GM12878 (cell line): ENCODE data around the gene NDEL1. TPM values are rescaled to one million over a fixed set of nuclear protein-coding genes. Genes with fewer than 3 reads are reported as not detected.

ENCODE experiments used
- ATAC-seq: fragments of 200-7000 bp; cut with Tn5 transposase; 3 replicates; pipeline ENCODE4 v1.9.1; 2020; ENCODE audit warnings: mild to moderate bottlenecking, moderate library complexity
- BruUV-seq: library from RNA; stranded (reverse); fragments of 400-500 nt; replicated peaks from 2 replicates; lab custom pipeline; 2021; lab: Mats Ljungman, UMichigan
- CTCF ChIA-PET: fragments of 300-600 bp; sonication (Branson Sonifier 250); formaldehyde crosslinking; extraction: SDS; loops from one replicate; lab custom pipeline; 2021; ENCODE audit warnings: inconsistent platforms; lab: Yijun Ruan, JAX
- POLR2A ChIA-PET: fragments of 350-600 bp; formaldehyde crosslinking; extraction: SDS; loops from one replicate; lab custom pipeline; 2021; ENCODE audit warnings: inconsistent platforms; lab: Charles Lee
- RAD21 ChIA-PET: fragments of 300-600 bp; sonication (Branson Sonifier 250); formaldehyde crosslinking; loops from one replicate; lab custom pipeline; 2023; ENCODE audit warnings: antibody characterized with exemption; ENCODE audit not compliant: unreplicated experiment; lab: Charles Lee
- SMC1A ChIA-PET: fragments of 300-600 bp; sonication (Branson Sonifier 250); formaldehyde crosslinking; loops from one replicate; lab custom pipeline; 2023; ENCODE audit not compliant: unreplicated experiment, uncharacterized antibody; lab: Charles Lee
- DNase-seq: peaks from one replicate; pipeline ENCODE4 v3.0.0-alpha.2; 2011; ENCODE audit warnings: low read depth, low spot score
- FAIRE-seq: peaks from 3 replicates; lab custom pipeline; 2011; peaks lifted over from hg19 to GRCh38; lab: Jason Lieb, UNC
- H2AFZ ChIP-seq: 2 replicates; pipeline ENCODE4 v1.6.0; 2011; ENCODE audit warnings: low read depth, low read length, control low read depth; ENCODE audit not compliant: control insufficient read depth
- H3K27ac ChIP-seq: 2 replicates; pipeline ENCODE4 v1.5.1; 2011; ENCODE audit warnings: control low read depth; ENCODE audit not compliant: control insufficient read depth, insufficient read depth
- H3K27me3 ChIP-seq, 2 experiments: replicated peaks in 1 of 2; 2 replicates each; pipeline versions ENCODE4 v1.6.0 to v1.6.1; 2011; ENCODE audit warnings: low read length in 1 of 2; ENCODE audit not compliant: control insufficient read depth in 2 of 2, insufficient read depth in 2 of 2
- H3K36me3 ChIP-seq, 2 experiments: 2 replicates each; pipeline ENCODE4 v1.5.1; 2011; ENCODE audit warnings: low read length in 1 of 2; ENCODE audit not compliant: control insufficient read depth in 2 of 2, insufficient read depth in 2 of 2
- H3K4me1 ChIP-seq: 2 replicates; pipeline ENCODE4 v1.6.1; 2011; ENCODE audit warnings: mild to moderate bottlenecking, low read length, moderate library complexity, mixed read lengths; ENCODE audit not compliant: control insufficient read depth, insufficient read depth
- H3K4me2 ChIP-seq: 2 replicates; pipeline ENCODE4 v1.6.0; 2011; ENCODE audit warnings: control low read depth; ENCODE audit not compliant: control insufficient read depth, insufficient read depth
- H3K4me3 ChIP-seq: fragments of 200-600 bp; sonication (generic); 2 replicates; pipeline ENCODE4 v1.5.1; 2016
- H3K79me2 ChIP-seq: 2 replicates; pipeline ENCODE4 v1.6.0; 2011; ENCODE audit warnings: low read length; ENCODE audit not compliant: control insufficient read depth, insufficient read depth
- H3K9ac ChIP-seq: 2 replicates; pipeline ENCODE4 v1.8.0; 2011; ENCODE audit warnings: low read length, control low read depth, mixed read lengths; ENCODE audit not compliant: control insufficient read depth, insufficient read depth
- H3K9me3 ChIP-seq: replicated peaks from 3 replicates; pipeline ENCODE4 v1.5.1; 2011; ENCODE audit warnings: mild to moderate bottlenecking, low read length; ENCODE audit not compliant: control insufficient read depth, insufficient read depth
- H4K20me1 ChIP-seq: 2 replicates; pipeline ENCODE4 v1.6.0; 2011; ENCODE audit not compliant: control insufficient read depth, insufficient read depth
- ASH2L ChIP-seq: fragments of 300-600, 200-600 bp; sonication (generic); IDR thresholded peaks from 2 replicates; pipeline ENCODE4 v1.6.1; 2017; ENCODE audit warnings: low read depth, mild to moderate bottlenecking, borderline replicate concordance
- IKZF1 ChIP-seq: fragments of 450-650 bp; conservative IDR thresholded peaks from 2 replicates; pipeline ENCODE4 v1.6.1; 2017; ENCODE audit warnings: antibody characterized with exemption, mild to moderate bottlenecking
- POLR2A ChIP-seq: IDR thresholded peaks from 2 replicates; pipeline ENCODE4 v1.6.1; 2011; ENCODE audit warnings: low read depth, mild to moderate bottlenecking, low read length
- SREBF1 ChIP-seq: IDR thresholded peaks from 2 replicates; pipeline ENCODE4 v1.6.1; 2012; ENCODE audit warnings: mild to moderate bottlenecking, low read length
- WGBS: methylation state at CpG from one replicate; pipeline ENCODE4 v1.1.6; 2016; ENCODE audit warnings: low lambda C conversion rate; ENCODE audit not compliant: insufficient replicate concordance, insufficient coverage; ENCODE audit errors: missing lambda C conversion rate; 5-methylcytosine and 5-hydroxymethylcytosine counted together
- in situ Hi-C: fragments of 300-500 bp; cut with MboI; formaldehyde crosslinking; loops from 9 replicates; pipeline ENCODE4 v1.14.3; 2018; ENCODE audit warnings: mixed read lengths
- intact Hi-C: fragments of 100-400 bp; cut with micrococcal nuclease; formaldehyde crosslinking; loops from one replicate; pipeline ENCODE4 v1.14.2; 2022; ENCODE audit not compliant: unreplicated experiment
- polyA plus RNA-seq, 11 experiments: library from polyadenylated mRNA; depleted of rRNA in 4 of 11; unstranded in 6 of 11; stranded (reverse) in 5 of 11; fragments of >200 nt; fragmentation: Nextera tagmentation in 4 of 11; fragmentation: Illumina TruSeq in 1 of 11; extraction: Ambion mirVana in 4 of 11; extraction: Trizol in 1 of 11; gene quantifications; 1 replicate in 1 of 11; 2 replicates in 10 of 11; pipeline versions ENCODE4 v1.2.1 to v1.2.3, GENCODE V29; 2011 to 2016; ENCODE audit warnings: inconsistent platforms in 2 of 11, missing spikeins in 2 of 11, low read depth in 1 of 11
- total RNA-seq, 4 experiments: library from RNA; depleted of rRNA in 3 of 4; stranded (reverse); fragments of >200 nt in 3 of 4; fragmentation: Illumina TruSeq in 1 of 4; extraction: Trizol in 1 of 4; gene quantifications; 2 replicates each; pipeline versions ENCODE4 v1.2.1 to v1.2.3, GENCODE V29; 2013 to 2021
- TF ChIP-seq, protein P1 (sequence below): fragments of 450-650 bp; IDR thresholded peaks from 2 replicates; pipeline ENCODE4 v1.6.1; 2018; ENCODE audit warnings: borderline replicate concordance, mild to moderate bottlenecking; ENCODE audit not compliant: partially characterized antibody
- TF ChIP-seq, protein P2 (sequence below): IDR thresholded peaks from 2 replicates; pipeline ENCODE4 v1.6.1; 2012; ENCODE audit warnings: mild to moderate bottlenecking, low read depth, low read length
- TF ChIP-seq, protein P3 (sequence below): IDR thresholded peaks from 2 replicates; pipeline ENCODE4 v1.6.1; 2011; ENCODE audit warnings: low read depth, mild to moderate bottlenecking, low read length, moderate library complexity, borderline replicate concordance; ENCODE audit errors: extremely low read depth

NDEL1 gene
- total and polyA plus RNA-seq, 10 of the 15 experiments (the other 5 are each of a cell fraction or from before 2014, with no cell fraction given), result 0.72 to 41.5 (median 29.9) TPM

DNA sequence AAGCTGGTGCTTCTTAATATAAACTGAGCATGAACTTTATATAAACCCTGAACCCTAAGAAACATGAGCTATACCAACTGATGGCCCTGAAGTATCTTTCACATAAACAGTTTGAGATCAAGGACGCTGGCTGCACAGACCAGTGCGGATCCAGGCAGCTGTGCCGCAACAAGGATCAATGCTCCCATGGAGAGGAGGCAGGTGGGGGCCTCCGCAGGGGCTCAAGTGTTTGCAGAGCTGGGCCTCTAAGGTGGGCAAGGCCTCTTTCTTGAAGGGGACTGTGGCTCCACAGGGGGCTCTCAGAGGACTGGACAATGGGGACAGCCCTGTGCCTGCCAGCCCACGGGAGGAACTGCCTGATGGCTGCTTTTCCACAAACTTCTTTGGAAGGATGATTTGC is 46.0 kb downstream of the NDEL1 start:
- 97% methylated on average over 5 of the region's 5 CpGs for WGBS
- peaks cover 2% of the 10 kb centered on the region; the same call in 1 of the 3 replicates for H3K9me3 ChIP-seq
- no peaks in the 10 kb centered on the region for H3K27me3 ChIP-seq
- FAIRE-seq (no peak), DNase-seq (no peak), ATAC-seq (no peak)
- TF ChIP-seq IKZF1 (no peak), SREBF1 (no peak), POLR2A (no peak), ASH2L (no peak)
- TF ChIP-seq, protein P1, sequence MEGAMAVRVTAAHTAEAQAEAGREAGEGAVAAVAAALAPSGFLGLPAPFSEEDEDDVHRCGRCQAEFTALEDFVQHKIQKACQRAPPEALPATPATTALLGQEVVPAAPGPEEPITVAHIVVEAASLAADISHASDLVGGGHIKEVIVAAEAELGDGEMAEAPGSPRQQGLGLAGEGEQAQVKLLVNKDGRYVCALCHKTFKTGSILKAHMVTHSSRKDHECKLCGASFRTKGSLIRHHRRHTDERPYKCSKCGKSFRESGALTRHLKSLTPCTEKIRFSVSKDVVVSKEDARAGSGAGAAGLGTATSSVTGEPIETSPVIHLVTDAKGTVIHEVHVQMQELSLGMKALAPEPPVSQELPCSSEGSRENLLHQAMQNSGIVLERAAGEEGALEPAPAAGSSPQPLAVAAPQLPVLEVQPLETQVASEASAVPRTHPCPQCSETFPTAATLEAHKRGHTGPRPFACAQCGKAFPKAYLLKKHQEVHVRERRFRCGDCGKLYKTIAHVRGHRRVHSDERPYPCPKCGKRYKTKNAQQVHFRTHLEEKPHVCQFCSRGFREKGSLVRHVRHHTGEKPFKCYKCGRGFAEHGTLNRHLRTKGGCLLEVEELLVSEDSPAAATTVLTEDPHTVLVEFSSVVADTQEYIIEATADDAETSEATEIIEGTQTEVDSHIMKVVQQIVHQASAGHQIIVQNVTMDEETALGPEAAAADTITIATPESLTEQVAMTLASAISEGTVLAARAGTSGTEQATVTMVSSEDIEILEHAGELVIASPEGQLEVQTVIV, result no peak
- TF ChIP-seq, protein P2, sequence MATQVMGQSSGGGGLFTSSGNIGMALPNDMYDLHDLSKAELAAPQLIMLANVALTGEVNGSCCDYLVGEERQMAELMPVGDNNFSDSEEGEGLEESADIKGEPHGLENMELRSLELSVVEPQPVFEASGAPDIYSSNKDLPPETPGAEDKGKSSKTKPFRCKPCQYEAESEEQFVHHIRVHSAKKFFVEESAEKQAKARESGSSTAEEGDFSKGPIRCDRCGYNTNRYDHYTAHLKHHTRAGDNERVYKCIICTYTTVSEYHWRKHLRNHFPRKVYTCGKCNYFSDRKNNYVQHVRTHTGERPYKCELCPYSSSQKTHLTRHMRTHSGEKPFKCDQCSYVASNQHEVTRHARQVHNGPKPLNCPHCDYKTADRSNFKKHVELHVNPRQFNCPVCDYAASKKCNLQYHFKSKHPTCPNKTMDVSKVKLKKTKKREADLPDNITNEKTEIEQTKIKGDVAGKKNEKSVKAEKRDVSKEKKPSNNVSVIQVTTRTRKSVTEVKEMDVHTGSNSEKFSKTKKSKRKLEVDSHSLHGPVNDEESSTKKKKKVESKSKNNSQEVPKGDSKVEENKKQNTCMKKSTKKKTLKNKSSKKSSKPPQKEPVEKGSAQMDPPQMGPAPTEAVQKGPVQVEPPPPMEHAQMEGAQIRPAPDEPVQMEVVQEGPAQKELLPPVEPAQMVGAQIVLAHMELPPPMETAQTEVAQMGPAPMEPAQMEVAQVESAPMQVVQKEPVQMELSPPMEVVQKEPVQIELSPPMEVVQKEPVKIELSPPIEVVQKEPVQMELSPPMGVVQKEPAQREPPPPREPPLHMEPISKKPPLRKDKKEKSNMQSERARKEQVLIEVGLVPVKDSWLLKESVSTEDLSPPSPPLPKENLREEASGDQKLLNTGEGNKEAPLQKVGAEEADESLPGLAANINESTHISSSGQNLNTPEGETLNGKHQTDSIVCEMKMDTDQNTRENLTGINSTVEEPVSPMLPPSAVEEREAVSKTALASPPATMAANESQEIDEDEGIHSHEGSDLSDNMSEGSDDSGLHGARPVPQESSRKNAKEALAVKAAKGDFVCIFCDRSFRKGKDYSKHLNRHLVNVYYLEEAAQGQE, result no peak
- TF ChIP-seq, protein P3, sequence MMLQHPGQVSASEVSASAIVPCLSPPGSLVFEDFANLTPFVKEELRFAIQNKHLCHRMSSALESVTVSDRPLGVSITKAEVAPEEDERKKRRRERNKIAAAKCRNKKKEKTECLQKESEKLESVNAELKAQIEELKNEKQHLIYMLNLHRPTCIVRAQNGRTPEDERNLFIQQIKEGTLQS, result no peak
- intact Hi-C loops (no loop called here), in situ Hi-C loops (no loop called here)
- no peak overlapping the region for H3K4me2 ChIP-seq
- peaks cover 2 to 7% of the 10 kb centered on the region in 2 experiments; a peak in 1 of 4 replicates for H3K36me3 ChIP-seq
- RAD21 ChIA-PET, result no interaction called here
- no peak overlapping the region for H3K9ac ChIP-seq
- H4K20me1 ChIP-seq, result no peaks in the 10 kb centered on the region; the same call in 1 of the 2 replicates
- no peak overlapping the region for H3K4me3 ChIP-seq
- H3K79me2 ChIP-seq, result no peaks in the 10 kb centered on the region
- POLR2A ChIA-PET, result no interaction called here
- BruUV-seq, result no TSS peak
- H2AFZ ChIP-seq, result no peak overlapping the region
- CTCF ChIA-PET, result no interaction called here
- no peak overlapping the region for H3K27ac ChIP-seq
- SMC1A ChIA-PET, result interaction anchor here (1.3 kb wide), 1 partner anchor 13 kb away, joined by 3 read pairs; no protein-coding TSS in a partner anchor
- H3K4me1 ChIP-seq, result no peaks in the 10 kb centered on the region
